Mucosa of descending colon (tissue), 3 donors: ENCODE measurements around the gene SLC17A9. TPM values are rescaled to one million over a fixed set of nuclear protein-coding genes. Genes with fewer than 3 reads are reported as not detected.
"Not testable (repeated sequence)": the region's sequence is repeated elsewhere in the genome, so short reads cannot be mapped to it uniquely, and the experiment has no call there.

Source experiments
- ATAC-seq: fragments of 200-7000 bp; cut with Tn5 transposase; one replicate; pipeline ENCODE4 v1.9.1; 2020; ENCODE audit warnings: mild to moderate bottlenecking, moderate library complexity
- DNase-seq, 3 donors: peaks; one replicate each; pipeline ENCODE4 v3.0.0-alpha.2; 2020
- H3K36me3 ChIP-seq: fragments of 200-600 bp; one replicate; pipeline ENCODE4 v1.8.0; 2021; ENCODE audit warnings: low read depth, mild to moderate bottlenecking
- H3K4me1 ChIP-seq: fragments of 200-600 bp; one replicate; pipeline ENCODE4 v1.8.0; 2021; ENCODE audit warnings: low read depth, mild to moderate bottlenecking
- H3K4me3 ChIP-seq: fragments of 200-600 bp; one replicate; pipeline ENCODE4 v1.8.0; 2021; ENCODE audit warnings: mild to moderate bottlenecking
- H3K9me3 ChIP-seq: fragments of 200-600 bp; one replicate; pipeline ENCODE4 v1.8.0; 2021; ENCODE audit warnings: mild to moderate bottlenecking
- CTCF ChIP-seq: fragments of 200-600 bp; IDR thresholded peaks from one replicate; pipeline ENCODE4 v1.8.0; 2022; ENCODE audit warnings: antibody characterized with exemption, mild to moderate bottlenecking
- intact Hi-C, 2 donors: fragments of 100-400 bp; cut with DNase I in 1 of 2; cut with micrococcal nuclease in 1 of 2; formaldehyde crosslinking; loops; one replicate each; pipeline versions ENCODE4 v1.11.0 to v1.11.1; 2022; cut with DNase I, micrococcal nuclease
- total RNA-seq, 3 donors: library from RNA; stranded (reverse); fragmentation: NEBNext Ultra II Directional in 2 of 3; extraction: Animal tissue kit (Norgen Biotek cat#: 25700) in 2 of 3; gene quantifications; one replicate each; pipeline versions ENCODE4 v1.2.1 to v1.2.4, GENCODE V29; 2021 to 2023
- donor health status: DM: no; HTN: no; CAD: no; lungs with moderate emphysema.
- donor health status: DM: no; HTN: no; CAD: no.
- donor health status: DM: no; HTN: yes; CAD: no.

Gene SLC17A9
- total RNA-seq, 3 donors from 2014 or later = 4.8 to 22.2 (median 6.4) TPM

- Histone ChIP-seq H3K4me1 (peaks cover 53% of the 10 kb centered on the region), H3K36me3 (no peaks in the 10 kb centered on the region), H3K4me3 (no peak overlapping the region), H3K9me3 (no peaks in the 10 kb centered on the region)
- DNase-seq = no peak
- intact Hi-C loops = no loop called here
- ATAC-seq = no peak
- TF ChIP-seq CTCF = no peak
These were observed 34.4 kb upstream of the SLC17A9 start for GRCh38 chr20:62918147-62918546.

- Histone ChIP-seq H3K4me3 (no peak overlapping the region), H3K4me1 (peaks cover 54% of the 10 kb centered on the region), H3K9me3 (no peaks in the 10 kb centered on the region), H3K36me3 (no peaks in the 10 kb centered on the region)
- ATAC-seq (no peak), DNase-seq (no peak)
- intact Hi-C loops = no loop called here
- no peak for TF ChIP-seq CTCF
These were observed 33.7 kb upstream of the SLC17A9 start for GRCh38 chr20:62918831-62919230.

GRCh38 chr20:62920039-62920645 lies 32.4 kb upstream of the SLC17A9 start:
- H3K36me3 ChIP-seq = no peaks in the 10 kb centered on the region
- no peak for TF ChIP-seq CTCF
- H3K4me3 ChIP-seq = no peak overlapping the region
- ATAC-seq (no peak), DNase-seq (no peak)
- intact Hi-C loops = no loop called here
- H3K4me1 ChIP-seq = peaks cover 55% of the 10 kb centered on the region
- no peaks in the 10 kb centered on the region for H3K9me3 ChIP-seq

GRCh38 chr20:62921119-62921687 lies 31.3 kb upstream of the SLC17A9 start:
- intact Hi-C loops = no loop called here
- no peaks in the 10 kb centered on the region for H3K36me3 ChIP-seq
- no peak overlapping the region for H3K4me3 ChIP-seq
- peaks cover 55% of the 10 kb centered on the region for H3K4me1 ChIP-seq
- no peaks in the 10 kb centered on the region for H3K9me3 ChIP-seq
- DNase-seq (peak in 1 of 3 donors; percentile 71), ATAC-seq (peak; percentile 64)
- TF ChIP-seq CTCF = peak; percentile 26

- Histone ChIP-seq H3K9me3 (no peaks in the 10 kb centered on the region), H3K4me1 (peaks cover 55% of the 10 kb centered on the region), H3K36me3 (no peaks in the 10 kb centered on the region), H3K4me3 (no peak overlapping the region)
- peak; percentile 3 for ATAC-seq
- no peak for DNase-seq
- no peak for TF ChIP-seq CTCF
- intact Hi-C loops = no loop called here
These were observed 30.0 kb upstream of the SLC17A9 start for GRCh38 chr20:62922451-62922921.

GRCh38 chr20:62923059-62923668 lies 29.3 kb upstream of the SLC17A9 start:
- H3K9me3 ChIP-seq, H3K36me3 ChIP-seq, intact Hi-C loops, ATAC-seq, H3K4me3 ChIP-seq, DNase-seq: not testable (repeated sequence)
- peaks cover 55% of the 10 kb centered on the region for H3K4me1 ChIP-seq
